ENCODE data around the gene CCDC40.

GRCh38 chr17:80133626-80133970, 97.2 kb downstream of the CCDC40 start:
- TF ChIP-seq POLR2A (IDR thresholded peaks at IDR 0.05), result no peak
- TF ChIP-seq CTCF (IDR thresholded peaks at IDR 0.05), result no peak
- no peak for TF ChIP-seq POLR2AphosphoS5 (IDR thresholded peaks at IDR 0.05)
- no peak for TF ChIP-seq EP300 (IDR thresholded peaks at IDR 0.05)

Measured in stomach (tissue), 4 donors.